Measurements from ENCODE around the gene ATP6V0E2. TPM values are rescaled to one million over a fixed set of nuclear protein-coding genes. Genes with fewer than 3 reads are reported as not detected.
A peak's percentile ranks its signal among the peaks of the same experiment; 100 is the strongest.
"Not testable (repeated sequence)": the region's sequence is repeated elsewhere in the genome, so short reads cannot be mapped to it uniquely, and the experiment has no call there.

ATP6V0E2 gene
- 106 and 127 TPM in 2 replicates for polyA plus RNA-seq (2014; cell fraction: cytosol; rRNA removed)
- polyA plus RNA-seq (2014; cell fraction: nucleus; rRNA removed), result 101 and 119 TPM in 2 replicates

- DNase-seq (ENCODE audit: low spot score), result peak; percentile 95
These were observed at the start of gene ATP6V0E2 for GRCh38 chr7:149873074-149873969. Gene ATP6V0E2 (plus strand): TSS chr7:149873969. CDS start chr7:149874066, 97 bp downstream.

- no peak for DNase-seq (ENCODE audit: low spot score)
These were observed 49.4 kb upstream of the ATP6V0E2 start for GRCh38 chr7:149824301-149824741.

- DNase-seq (ENCODE audit: low spot score), result no peak
These were observed 48.8 kb upstream of the ATP6V0E2 start for GRCh38 chr7:149824748-149825566.

- DNase-seq (ENCODE audit: low spot score), result no peak
These were observed 48.0 kb upstream of the ATP6V0E2 start for GRCh38 chr7:149825567-149826343.

- no peak for DNase-seq (ENCODE audit: low spot score)
These were observed 47.3 kb upstream of the ATP6V0E2 start for GRCh38 chr7:149826344-149827088.

GRCh38 chr7:149827089-149827981 is 46.4 kb upstream of the ATP6V0E2 start:
- no peak for DNase-seq (ENCODE audit: low spot score)

GRCh38 chr7:149828357-149829309 is 45.1 kb upstream of the ATP6V0E2 start:
- no peak for DNase-seq (ENCODE audit: low spot score)

- DNase-seq (ENCODE audit: low spot score), result not testable (repeated sequence)
These were observed 43.2 kb upstream of the ATP6V0E2 start for GRCh38 chr7:149830527-149830926.

GRCh38 chr7:149830997-149831740 is 42.6 kb upstream of the ATP6V0E2 start:
- DNase-seq (ENCODE audit: low spot score), result no peak

GRCh38 chr7:149831741-149832219 is 42.0 kb upstream of the ATP6V0E2 start:
- no peak for DNase-seq (ENCODE audit: low spot score)

- no peak for DNase-seq (ENCODE audit: low spot score)
These were observed 41.3 kb upstream of the ATP6V0E2 start for GRCh38 chr7:149832332-149833041.

GRCh38 chr7:149833495-149834130 is 40.2 kb upstream of the ATP6V0E2 start:
- no peak for DNase-seq (ENCODE audit: low spot score)

- no peak for DNase-seq (ENCODE audit: low spot score)
These were observed 39.2 kb upstream of the ATP6V0E2 start for GRCh38 chr7:149834601-149835000.

- no peak for DNase-seq (ENCODE audit: low spot score)
These were observed 37.3 kb upstream of the ATP6V0E2 start for GRCh38 chr7:149836434-149836833.

- no peak for DNase-seq (ENCODE audit: low spot score)
These were observed 36.1 kb upstream of the ATP6V0E2 start for GRCh38 chr7:149837564-149838223.
